ENCODE measurements around the gene INSYN1. TPM values are rescaled to one million over a fixed set of nuclear protein-coding genes. Genes with fewer than 3 reads are reported as not detected.

Gene INSYN1
- total and polyA plus RNA-seq, 2 of the 13 experiments (the other 11 are each of a cell fraction or from before 2014, with no cell fraction given), result not detected

- H3K27ac ChIP-seq (ENCODE audit: extremely low read length, insufficient read depth, low read length), result no peak overlapping the region
- no peaks in the 10 kb centered on the region for H3K9me3 ChIP-seq (ENCODE audit: low read length)
- WGBS (ENCODE audit: low lambda C conversion rate), result 98% methylated on average over 8 of the region's 16 CpGs
- in situ Hi-C loops (cut with HindIII; ENCODE audit: extremely low pct_ligation_motif_present, low pct_unique_long_range_greater_than_20kb) (loop anchor here (5.0 kb wide), 1 partner anchor 134 kb away; no protein-coding TSS in a partner anchor), intact Hi-C loops (cut with micrococcal nuclease; ENCODE audit: unreplicated experiment) (no loop called here)
- H2AFZ ChIP-seq (ENCODE audit: low read length), result no peak overlapping the region
- ATAC-seq (no peak), DNase-seq (ENCODE audit: low spot score) (no peak), FAIRE-seq (no peak)
- POLR2A ChIA-PET, result no interaction called here
- peaks cover 15% of the 10 kb centered on the region; the same call in 1 of the 2 replicates for H4K20me1 ChIP-seq (ENCODE audit: insufficient read depth, low read length)
- peaks cover 37% of the 10 kb centered on the region for H3K79me2 ChIP-seq (ENCODE audit: insufficient read depth, low read length)
- no peak overlapping the region for H3K4me3 ChIP-seq (replicated peaks in 1 of 3; ENCODE audit: insufficient read depth in 1 of 3, low read depth in 2 of 3, low read length in 3 of 3)
- no peak overlapping the region for H3K4me2 ChIP-seq (ENCODE audit: low read depth, low read length)
- H3K9ac ChIP-seq (ENCODE audit: insufficient read depth, low read depth, low read length), result no peak overlapping the region
- H3K36me3 ChIP-seq (replicated peaks in 1 of 2; ENCODE audit: control insufficient read depth in 1 of 2, insufficient read depth in 2 of 2, low read length in 2 of 2), result peaks cover 5 to 15% of the 10 kb centered on the region in 2 experiments; a peak in 4 of 5 replicates
- no peaks in the 10 kb centered on the region for H3K27me3 ChIP-seq (ENCODE audit: control insufficient read depth in 1 of 2, insufficient read depth in 2 of 2, low read length in 2 of 2)
- H3K4me1 ChIP-seq (ENCODE audit: insufficient read depth, low read length), result peaks cover 22% of the 10 kb centered on the region
- CTCF ChIA-PET (ENCODE audit: low intra/inter-chr PET ratio, low total read pairs), result no interaction called here
- BruUV-seq (replicated peaks), result no TSS peak
- TF ChIP-seq ZNF143 (CRISPR knock-in tag; IDR thresholded peaks at IDR 0.05), result no peak
- TF ChIP-seq GFI1 (CRISPR knock-in tag; IDR thresholded peaks at IDR 0.05; ENCODE audit: borderline replicate concordance), result no peak
- TF ChIP-seq ZNF44 (CRISPR knock-in tag; IDR thresholded peaks at IDR 0.05), result no peak
- TF ChIP-seq ZSCAN29 (CRISPR knock-in tag; conservative IDR thresholded peaks at IDR 0.05), result no peak
- no peak for TF ChIP-seq ZMYM2 (CRISPR knock-in tag; IDR thresholded peaks at IDR 0.05)
- no peak for TF ChIP-seq IRX3 (CRISPR knock-in tag; IDR thresholded peaks at IDR 0.05; ENCODE audit: borderline replicate concordance, low read depth)
- no peak for TF ChIP-seq ARID4A (CRISPR knock-in tag; IDR thresholded peaks at IDR 0.05; ENCODE audit: borderline replicate concordance)
- no peak for TF ChIP-seq PAF1 (CRISPR knock-in tag; IDR thresholded peaks at IDR 0.05)
- TF ChIP-seq PRDM15 (CRISPR knock-in tag; IDR thresholded peaks at IDR 0.05), result no peak
- no peak for TF ChIP-seq KDM4B (CRISPR knock-in tag; IDR thresholded peaks at IDR 0.05)
- TF ChIP-seq NR3C1 (CRISPR knock-in tag; IDR thresholded peaks at IDR 0.05), result no peak
- TF ChIP-seq ZNF354B (CRISPR knock-in tag; IDR thresholded peaks at IDR 0.05), result no peak
- no peak for TF ChIP-seq BCL6 (CRISPR knock-in tag; IDR thresholded peaks at IDR 0.05)
Measured at GRCh38 chr15:73695773-73696640, 57.1 kb downstream of the INSYN1 start.

All from HepG2 (cell line).